GF-D8 (cell line): ENCODE measurements around the gene ZC3H7B.
A peak's percentile ranks its signal among the peaks of the same experiment; 100 is the strongest.

Experiments used
- DNase-seq: peaks from one replicate; lab custom pipeline; 2025; lab: John Stamatoyannopoulos, UW

Gene ZC3H7B

DNA sequence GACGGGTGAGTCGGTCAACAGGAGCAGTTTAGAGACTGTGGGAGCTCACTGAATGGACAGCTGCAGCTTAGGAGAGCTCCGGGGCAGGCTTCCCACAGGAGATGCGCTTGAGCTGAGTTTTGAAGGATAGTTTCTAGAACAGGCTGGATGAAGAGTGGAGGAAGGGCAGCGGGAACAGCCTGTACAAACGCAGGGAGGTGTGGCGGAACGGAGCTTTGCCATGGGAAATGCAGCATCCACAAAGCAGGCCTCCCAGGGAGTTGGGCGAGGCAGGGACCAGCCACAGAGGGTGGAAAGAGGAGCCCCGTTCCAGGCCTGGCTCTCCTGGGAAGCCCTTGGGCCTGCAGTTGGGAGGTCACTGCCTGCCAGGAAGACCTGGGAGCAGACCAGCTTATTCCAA, 53.7 kb downstream of the ZC3H7B start:
- DNase-seq: no peak

DNA sequence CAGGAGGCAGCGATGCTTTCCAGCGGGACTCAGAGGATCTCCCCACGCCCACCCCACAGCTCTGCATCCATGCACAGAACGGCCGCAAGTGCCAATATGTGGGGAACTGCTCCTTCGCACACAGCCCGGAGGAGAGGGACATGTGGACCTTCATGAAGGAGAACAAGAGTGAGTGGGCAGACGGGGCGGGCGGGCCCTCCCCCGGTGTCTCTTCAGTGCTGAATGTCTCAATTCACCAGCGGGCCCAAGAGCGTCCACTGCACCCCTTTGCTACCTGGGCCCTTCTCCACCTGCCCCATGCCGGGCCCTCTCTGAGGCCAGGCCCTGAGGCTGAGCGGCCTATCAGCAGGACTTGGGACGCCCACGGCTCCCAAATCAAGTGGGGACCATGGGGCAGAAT, 54.6 kb downstream of the ZC3H7B start:
- no peak for DNase-seq

DNA sequence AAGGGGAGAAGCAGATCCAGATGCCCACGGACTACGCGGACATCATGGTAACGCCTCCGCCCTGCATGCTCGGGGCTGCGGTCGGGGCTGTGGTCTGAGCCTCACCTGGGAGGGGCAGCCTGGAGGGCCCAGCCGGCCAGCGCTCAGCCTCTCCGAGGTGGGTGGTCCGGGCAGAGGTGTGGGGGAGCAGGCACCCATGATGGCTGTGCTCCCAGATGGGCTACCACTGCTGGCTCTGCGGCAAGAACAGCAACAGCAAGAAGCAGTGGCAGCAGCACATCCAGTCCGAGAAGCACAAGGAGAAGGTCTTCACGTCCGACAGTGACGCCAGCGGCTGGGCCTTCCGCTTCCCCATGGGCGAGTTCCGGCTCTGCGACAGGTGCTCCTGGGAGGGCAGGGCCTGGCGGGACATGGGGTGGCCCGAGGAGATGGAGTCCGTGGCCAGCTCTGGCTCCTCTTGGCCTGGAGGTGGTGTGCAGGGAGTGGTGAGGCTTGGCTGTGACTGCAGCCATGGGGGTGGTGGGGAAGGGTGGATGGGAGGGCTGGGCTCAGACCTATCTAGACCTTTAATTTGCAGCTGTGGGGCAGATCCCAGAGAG, 55.2 kb downstream of the ZC3H7B start:
- DNase-seq: no peak

DNA sequence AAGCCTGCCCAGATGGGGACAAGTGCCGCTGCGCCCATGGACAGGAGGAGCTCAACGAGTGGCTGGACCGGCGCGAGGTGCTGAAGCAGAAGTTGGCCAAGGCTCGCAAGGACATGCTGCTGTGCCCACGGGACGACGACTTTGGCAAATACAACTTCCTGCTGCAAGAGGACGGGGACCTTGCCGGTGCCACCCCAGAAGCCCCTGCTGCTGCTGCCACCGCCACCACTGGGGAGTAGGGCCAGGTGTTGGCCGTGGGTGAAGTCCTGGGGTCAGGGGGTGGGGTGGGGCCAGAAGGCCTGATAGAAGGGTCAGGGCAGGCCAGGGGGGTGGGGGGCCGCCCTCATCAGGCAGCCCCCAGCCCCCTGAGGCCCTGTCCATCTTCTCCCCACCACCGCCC, 55.9 kb downstream of the ZC3H7B start:
- no peak for DNase-seq

DNA sequence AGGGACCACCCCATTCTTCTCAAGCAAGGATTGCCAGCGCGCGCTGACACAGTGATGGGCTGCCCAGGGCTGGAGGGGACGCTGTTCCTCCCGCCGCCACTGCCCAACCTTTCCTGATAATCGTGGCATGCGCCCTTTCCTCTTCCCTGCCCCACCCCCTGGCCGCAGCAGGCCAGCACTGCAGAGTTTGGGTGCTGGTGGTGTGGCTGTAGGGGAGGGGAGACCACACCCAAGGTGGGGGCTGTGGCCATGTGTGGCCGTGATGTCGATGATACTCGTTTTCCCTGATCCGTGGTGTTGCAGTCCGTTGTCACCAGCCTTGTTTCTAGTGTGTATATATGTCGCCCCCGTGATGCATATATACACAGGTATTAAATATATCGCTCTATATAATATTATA, 57.6 kb downstream of the ZC3H7B start:
- DNase-seq: no peak

DNA sequence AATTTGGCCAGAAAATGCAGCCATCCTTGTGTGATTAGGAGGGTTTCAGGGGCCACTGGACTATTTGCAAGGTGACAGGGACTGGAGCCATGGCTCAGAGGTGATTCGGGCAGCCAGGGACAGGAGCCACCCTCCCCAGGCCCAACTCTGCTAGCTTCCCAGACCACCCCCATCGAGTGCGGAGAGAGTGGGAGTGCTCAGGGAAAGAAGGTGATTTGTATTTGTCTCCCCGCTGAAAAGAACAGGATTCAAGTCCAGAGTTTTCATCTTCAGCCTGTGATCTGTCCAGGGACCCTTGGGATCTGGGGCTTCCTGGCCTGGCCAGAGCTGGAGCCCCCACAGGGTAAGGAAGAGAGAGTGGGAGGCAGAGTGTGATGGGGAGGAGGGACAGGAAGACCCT, 58.1 kb downstream of the ZC3H7B start:
- no peak for DNase-seq

DNA sequence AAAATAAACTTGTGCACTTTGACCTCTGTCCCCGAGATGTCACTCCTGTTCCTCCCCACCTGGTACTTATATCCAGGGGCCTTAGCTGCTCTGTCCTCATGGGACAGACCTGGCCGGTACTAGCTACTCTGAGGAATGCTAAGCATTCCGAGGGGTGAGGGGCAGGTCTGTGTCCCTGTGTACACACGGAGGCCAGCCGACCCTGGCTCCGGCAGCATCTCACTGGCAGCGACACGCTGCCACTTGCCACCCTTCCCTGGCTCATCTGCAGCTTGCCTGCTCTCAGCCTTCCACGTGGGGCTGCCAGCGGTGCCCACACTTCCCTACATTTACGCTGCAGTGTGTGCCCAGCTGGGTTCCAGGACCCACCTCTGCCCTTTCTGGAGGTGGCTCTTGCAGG, 58.8 kb downstream of the ZC3H7B start:
- no peak for DNase-seq

DNA sequence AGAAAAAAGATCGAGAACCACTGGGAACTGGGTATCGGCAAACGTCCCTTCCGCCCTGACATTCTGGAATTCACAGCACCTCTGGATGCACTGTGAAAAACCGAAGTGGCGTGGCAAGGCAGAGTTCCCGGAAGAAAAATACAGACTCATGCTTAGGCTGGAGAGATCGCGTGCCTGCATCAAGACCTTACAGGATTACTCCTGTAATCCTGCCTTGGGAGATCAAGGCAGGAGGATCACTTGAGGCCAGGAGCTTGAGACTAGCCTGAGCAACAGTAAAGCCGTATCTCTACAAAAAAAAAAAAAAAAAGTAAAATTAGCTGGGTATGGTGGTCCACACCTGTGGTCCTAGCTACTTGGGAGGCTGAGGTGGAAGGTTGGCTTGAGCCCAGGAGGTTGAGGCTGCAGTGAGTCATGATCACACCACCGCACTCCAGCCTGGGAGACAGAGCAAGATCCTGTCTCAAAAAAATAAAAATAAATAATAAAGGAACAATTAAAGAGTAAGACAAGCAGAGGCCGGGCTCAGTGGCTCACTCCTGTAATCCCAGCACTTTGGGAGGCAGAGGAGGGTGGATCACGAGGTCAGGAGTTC, 60.5 kb downstream of the ZC3H7B start:
- no peak for DNase-seq

DNA sequence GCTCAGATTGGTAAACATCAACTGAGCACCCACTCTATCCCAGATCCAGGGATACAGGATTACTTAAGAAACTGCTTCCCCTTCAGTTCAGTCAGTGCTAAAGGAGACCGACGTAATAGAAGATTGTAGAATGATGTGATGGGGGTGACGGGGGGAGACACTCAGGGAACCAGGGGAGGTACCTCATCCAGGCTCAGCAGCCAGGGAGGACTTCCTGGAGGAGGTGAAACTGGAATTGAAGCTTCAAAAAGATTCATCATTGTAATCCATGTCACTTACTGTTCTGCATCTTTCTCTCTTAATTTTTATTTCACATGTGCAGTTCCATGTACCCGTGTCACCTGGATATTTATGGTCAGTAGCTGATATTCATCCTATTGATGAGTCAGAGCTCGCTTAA, 61.3 kb downstream of the ZC3H7B start:
- DNase-seq: no peak

DNA sequence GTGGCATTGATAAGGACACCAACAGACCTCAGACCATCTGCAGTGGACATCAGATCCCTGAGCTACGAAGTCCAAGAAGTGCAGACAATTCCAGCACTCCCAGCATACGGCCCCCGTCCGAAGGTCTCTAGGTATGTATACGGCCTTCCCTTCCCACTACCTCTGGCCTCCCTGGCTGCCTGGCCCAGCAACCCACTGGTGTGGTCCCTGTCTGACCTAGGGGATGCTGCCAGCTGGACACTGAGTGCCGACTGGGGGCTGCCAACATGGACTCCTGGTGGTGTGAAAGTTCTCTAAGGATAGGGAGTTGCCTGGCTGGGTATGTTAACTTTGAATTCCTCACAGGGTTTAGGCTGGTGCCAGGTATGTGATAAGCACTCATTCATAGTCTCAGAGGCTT, 62.9 kb downstream of the ZC3H7B start:
- DNase-seq: no peak

DNA sequence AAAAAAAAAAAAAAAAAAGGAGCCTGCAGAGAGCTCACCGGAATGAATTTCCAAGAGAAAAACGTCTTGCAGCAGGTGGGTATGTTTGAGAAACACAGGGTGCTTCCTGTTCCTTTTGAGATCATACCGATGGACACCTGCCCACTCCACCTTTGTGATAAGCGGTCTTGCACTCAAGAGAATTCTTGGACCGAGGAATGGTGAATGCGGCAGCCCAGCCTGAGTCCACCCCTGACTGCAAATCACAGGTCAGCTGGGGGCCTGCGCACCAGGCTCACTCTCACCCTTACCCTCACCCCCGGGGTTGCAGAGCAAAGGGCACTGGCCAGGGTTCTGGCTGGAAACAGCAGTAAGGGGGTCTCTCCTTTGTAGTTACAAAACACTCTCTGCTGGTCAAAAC, 63.6 kb downstream of the ZC3H7B start:
- DNase-seq: no peak

DNA sequence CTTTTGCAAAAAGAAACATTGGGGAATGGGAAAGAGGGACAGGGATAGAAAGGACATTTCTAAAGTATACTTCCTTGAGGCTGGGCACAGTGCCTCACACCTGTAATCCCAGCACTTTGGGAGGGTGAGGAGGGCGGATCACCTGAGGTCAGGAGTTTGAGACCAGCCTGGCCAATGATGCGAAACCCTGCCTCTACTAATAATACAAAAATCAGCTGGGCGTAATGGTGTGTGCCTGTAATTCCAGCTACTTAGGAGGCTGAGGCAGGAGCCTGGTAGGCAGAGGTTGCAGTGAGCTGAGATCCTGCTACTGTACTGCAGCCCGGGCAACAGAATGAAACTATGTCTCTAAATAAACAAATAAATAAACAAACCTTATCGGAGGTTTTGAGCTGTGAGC, 64.1 kb downstream of the ZC3H7B start:
- no peak for DNase-seq

DNA sequence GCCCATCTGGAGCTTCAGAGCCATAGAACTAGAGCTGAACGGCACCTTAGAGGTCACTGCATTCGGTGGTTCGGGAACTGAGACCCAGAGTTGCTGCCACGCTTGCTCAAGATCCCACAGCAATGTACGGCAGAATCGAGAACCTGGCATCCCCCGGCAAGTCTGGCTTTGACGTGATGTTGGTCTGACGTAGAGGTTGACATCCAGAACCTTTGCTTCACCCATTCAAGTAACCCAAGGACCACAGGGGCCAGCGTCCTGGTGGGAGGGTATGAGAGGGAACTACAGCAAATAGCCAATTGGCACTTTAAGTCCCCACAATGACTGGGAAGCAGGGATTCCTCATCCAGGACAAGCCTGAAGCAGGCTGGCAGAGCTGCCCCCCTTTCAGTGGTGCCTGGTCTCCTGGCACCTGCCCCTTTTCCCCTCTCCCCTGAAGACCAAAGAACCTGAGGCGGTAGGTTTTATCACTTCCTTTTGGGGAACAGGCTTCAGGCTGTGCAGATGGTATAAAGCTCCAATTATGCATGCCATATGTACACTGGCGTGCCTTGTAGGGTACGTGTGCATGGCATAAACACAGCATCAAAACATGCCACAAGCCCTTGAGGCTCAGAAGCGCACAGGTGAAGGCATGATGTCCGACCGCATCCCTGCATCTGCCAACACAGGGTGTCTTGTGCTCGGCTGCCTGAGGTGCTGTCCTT, 65.2 kb downstream of the ZC3H7B start:
- DNase-seq: no peak

DNA sequence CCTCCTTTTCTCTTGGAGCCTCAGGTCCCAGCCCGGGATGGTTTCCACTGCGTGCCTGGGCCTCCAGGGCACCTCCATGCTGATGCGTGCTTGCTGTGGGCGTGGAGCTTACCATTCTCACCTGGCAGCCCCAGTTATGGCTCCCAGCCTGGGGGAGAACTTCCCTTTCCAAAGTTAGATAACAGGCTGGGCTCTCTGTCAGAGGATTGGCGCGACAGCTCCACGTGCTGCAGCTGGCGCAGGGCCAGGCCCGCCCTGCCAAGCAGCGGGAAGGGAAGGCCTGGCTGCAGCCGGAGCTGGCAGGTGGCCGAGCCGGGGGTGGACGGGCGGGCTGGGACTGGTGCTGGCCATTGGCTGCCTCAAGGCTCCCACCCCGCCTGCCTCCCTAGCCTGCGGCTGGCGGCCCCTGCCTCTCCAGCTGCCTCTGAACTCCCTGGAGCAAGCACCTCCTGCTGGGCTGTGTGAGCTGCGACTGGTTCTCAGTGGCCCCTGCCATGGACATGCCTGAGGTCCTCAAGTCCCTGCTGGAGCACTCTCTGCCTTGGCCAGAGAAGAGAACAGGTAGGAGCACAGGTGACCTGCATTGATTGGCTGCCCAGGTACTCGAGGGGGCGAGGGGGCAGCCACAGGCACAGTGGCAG, 65.8 kb downstream of the ZC3H7B start:
- peak; percentile 74 for DNase-seq

DNA sequence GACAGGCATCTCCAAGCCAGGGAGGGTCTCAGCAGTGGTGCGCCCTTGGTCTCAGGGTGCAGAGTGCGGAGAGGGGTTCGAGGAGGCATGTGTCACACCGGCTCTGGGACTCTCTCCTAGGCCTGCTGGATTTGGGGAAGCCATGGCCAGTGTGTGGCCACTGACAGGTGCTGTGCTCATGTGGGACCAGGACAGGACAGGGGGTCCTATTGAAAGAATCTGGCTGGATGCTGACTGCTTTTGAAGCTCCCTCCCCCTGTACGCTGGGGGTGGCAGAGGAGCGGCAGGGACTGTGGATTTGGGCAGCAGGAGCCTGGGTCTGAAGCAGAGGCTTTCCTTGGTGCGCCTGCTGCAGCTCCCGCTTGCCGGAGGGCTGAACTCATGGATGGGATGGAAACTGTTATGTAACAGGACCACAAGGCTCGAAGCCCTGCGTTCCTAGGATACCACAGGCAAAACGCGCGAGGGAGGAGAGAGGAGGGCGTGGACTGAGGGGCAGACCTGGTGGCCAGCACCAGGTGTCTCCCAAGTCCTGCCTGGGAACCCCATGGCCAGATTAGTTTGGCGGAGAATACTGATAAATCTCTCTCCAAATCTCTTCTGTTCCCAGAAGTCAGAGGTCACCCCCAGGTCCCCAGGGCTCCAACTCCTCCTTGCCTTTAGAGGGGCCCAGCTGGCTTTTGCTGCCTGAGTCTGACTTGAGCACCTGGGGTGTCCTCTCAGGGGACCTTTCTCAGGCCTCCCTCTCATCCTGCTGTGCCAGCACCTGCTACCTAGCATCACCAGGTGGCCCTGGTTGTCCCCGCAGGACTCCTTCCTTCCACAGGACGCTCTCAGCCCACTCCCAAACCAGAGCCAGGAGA, 66.6 kb downstream of the ZC3H7B start:
- peak; percentile 8 for DNase-seq

DNA sequence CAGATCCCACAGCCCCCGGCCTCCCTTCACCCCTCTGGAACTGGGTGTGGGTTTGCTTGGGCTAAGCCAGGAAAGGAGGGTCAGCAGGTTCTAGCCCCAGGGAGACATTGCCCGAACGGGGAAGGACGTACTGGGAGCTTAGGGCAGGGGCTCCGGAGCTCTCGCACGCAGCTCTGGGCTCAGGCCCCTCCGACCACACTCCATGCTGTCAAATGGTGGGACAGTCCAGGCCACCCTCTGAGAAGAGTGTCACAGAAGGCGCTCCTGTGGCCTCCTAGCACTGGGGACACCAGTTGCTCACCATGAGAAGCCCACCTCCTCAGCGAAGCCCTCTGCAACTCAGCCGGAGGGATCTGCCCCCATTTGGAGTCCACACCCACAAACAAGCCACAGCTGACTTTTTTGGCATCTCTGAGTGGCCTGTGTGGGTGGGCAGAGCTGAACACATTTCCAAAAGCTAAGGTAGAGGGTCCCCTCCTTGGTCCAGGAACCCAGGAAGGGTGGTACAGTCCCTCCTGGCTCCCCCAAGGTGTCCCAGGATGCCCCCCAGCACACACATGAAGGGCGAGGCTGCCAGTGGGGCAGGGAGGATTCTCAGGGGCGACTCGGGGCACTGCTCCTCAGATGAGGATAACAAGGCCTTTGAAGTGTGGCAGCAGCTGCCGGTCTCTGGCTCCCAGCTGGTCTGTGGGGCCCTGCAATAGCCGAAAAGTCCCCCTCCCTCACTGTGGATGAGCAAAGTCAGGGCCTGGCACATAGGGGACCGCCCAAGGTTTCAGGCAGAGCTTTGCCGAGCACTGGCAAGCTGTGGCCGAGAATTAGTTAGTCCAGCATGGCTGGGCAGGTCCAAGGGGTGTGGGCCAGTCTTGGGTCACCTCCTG, 67.5 kb downstream of the ZC3H7B start:
- no peak for DNase-seq

DNA sequence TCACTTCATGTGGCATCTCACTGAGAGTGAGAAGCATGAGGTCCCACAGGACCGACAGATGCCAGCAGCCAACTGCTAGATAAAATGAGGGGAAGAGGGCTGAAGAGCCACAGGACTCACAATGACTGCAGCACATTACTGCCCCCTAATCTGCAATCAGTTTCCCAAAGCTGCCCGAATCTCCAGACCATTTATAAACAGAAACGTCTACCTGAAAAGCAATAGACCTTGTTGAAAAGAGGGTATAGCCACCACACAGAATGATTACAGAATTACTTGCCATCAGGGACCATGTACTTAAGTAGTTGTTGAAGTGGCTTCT, 68.1 kb downstream of the ZC3H7B start:
- DNase-seq: no peak

DNA sequence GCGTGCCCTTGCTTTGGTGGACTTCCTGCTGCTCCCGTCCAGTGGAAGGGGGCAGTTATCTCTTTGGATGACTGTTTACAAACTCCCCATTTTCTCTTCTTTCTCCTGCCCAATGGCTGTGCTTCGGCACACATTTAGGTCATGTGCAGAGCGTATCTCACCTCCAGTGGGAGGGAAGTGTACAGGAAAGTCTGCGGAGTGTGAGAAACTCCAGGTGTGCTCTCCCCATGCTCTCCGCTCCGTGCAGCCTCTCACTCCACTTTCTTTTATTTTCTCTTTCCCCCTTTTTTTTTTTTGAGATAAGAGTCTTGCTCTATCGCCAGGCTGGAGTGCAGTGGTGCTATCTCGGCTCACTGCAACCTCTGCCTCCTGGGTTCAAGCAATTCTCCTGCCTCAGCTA, 68.5 kb downstream of the ZC3H7B start:
- no peak for DNase-seq

DNA sequence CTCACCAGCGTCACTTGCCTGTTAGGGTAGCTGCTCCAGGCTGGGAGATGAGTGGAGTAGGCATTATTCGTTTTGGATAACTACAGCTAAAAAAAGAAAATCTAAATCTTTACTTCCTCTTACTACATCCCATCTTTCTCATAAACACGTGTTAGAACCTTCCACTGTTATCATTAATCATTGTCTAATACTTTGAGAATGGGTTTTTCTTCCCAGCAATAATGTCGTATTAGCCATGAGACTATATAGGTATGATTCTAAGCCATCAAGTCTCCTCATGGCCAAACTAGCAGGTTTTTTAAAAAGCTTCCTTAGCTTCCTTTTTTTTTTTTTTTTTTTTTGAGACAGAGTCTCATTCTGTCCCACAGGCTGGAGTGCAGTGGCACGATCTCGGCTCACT, 76.5 kb downstream of the ZC3H7B start:
- peak; percentile 9 for DNase-seq

DNA sequence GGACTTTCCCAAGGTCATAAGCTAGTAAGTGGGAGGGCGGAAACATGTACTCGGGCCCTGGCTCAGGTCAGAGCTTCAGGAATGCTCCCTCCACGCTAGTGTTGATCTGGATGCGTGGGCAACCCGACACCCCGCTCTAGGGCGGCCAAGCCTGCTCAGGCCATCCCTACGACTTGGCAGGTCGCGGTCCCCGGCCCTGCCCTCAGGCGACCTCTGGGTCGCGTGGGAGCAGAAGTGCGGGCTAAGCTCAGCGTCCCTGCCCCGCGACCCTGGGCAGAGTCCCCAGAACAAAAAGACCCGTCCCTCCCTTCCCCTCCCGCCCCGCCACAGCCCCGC, 79.6 kb downstream of the ZC3H7B start:
- DNase-seq: no peak

DNA sequence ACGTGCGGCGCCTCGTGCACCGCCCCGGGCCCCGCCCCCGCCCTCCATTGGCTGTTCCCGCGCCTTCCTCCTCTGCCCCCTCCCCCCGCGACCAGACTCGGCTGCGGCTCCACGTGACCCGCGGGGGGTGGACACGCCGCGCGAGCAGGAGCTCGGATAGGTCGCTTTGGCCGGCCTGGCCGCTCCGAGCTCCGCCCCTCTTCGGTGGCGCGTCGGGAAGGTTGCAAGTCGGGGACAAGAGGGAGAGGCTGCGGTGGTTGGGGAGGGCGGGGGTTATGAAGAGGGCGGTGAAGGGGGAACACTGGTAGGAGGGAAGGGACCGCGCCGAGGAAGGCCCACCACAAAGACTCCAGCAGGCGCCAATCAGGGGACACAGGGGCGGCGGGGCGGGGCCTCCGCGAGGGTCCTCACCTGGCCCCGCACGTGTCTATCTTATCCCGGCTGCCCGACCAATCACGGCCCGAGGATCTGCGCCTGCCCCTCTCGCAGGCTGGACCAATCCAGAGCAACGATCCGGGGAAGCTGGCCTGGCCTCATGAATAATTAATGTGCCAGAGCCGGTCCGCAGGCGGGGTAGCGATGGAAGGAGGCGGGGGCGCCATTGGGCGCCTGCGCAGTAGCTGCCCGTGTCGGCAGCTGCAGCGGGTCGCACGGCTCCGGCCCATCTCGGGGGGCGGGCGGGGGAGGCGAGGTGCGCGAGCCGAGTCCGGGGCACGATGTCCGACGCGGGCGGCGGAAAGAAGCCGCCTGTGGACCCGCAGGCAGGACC, 80.2 kb downstream of the ZC3H7B start, which contains the start of gene TEF:
Gene TEF, plus strand, starts transcription at position 614 of the 769 bp plus-strand sequence. Its CDS starts 103 bp downstream, at position 717.
- DNase-seq: peak; percentile 96
